K562 (cell line): ENCODE measurements around the gene ZNF821. TPM values are rescaled to one million over a fixed set of nuclear protein-coding genes. Genes with fewer than 3 reads are reported as not detected.
A peak's percentile ranks its signal among the peaks of the same experiment; 100 is the strongest.

ENCODE experiments used
- ATAC-seq: fragments of 200-7000 bp; cut with Tn5 transposase; 3 replicates; pipeline ENCODE4 v1.9.1; 2020; ENCODE audit warnings: moderate library complexity
- BruUV-seq: library from RNA; stranded (reverse); fragments of 400-500 nt; replicated peaks from 2 replicates; lab custom pipeline; 2021; lab: Mats Ljungman, UMichigan
- CTCF ChIA-PET: fragments of 300-600 bp; formaldehyde crosslinking; extraction: SDS; loops from one replicate; lab custom pipeline; 2021; ENCODE audit warnings: low intra/inter-chr PET ratio; lab: Yijun Ruan, JAX
- POLR2A ChIA-PET: fragments of 300-600, 350-650 bp; sonication (Branson Sonifier 250); formaldehyde crosslinking; extraction: SDS; loops from one replicate; lab custom pipeline; 2021; ENCODE audit warnings: antibody characterized with exemption, inconsistent platforms; lab: Yijun Ruan, JAX
- DNase-seq, 4 experiments: peaks; one replicate each; pipeline versions ENCODE4 v3.0.0 to v3.0.0-alpha.2; 2011 to 2018; ENCODE audit warnings: low spot score in 3 of 4, mixed read lengths in 3 of 4; ENCODE audit errors: extremely low read depth in 1 of 4
- FAIRE-seq: peaks from 2 replicates; lab custom pipeline; 2011; peaks lifted over from hg19 to GRCh38; lab: Jason Lieb, UNC
- H2AFZ ChIP-seq: 2 replicates; pipeline ENCODE4 v1.6.0; 2011; ENCODE audit warnings: low read depth, low read length, control low read depth, inconsistent platforms
- H3K27ac ChIP-seq: fragments of 200-600 bp; 3 replicates; pipeline ENCODE4 v1.8.0; 2011; ENCODE audit warnings: low read depth, mild to moderate bottlenecking, control low read depth, inconsistent platforms, low read length, moderate library complexity, mixed read lengths; ENCODE audit errors: extremely low read depth
- H3K27me3 ChIP-seq, 2 experiments: fragments of 300-600 bp in 1 of 2; 2 replicates in 1 of 2; 3 replicates in 1 of 2; pipeline versions ENCODE4 v1.6.0 to v1.8.0; 2011; ENCODE audit warnings: inconsistent platforms in 2 of 2, low read length in 2 of 2, mild to moderate bottlenecking in 1 of 2, mixed read lengths in 1 of 2, moderate library complexity in 1 of 2; ENCODE audit not compliant: control insufficient read depth in 2 of 2, insufficient read depth in 2 of 2
- H3K36me3 ChIP-seq: fragments of 300-600 bp; 3 replicates; pipeline ENCODE4 v1.8.0; 2011; ENCODE audit warnings: mild to moderate bottlenecking, low read length, inconsistent platforms; ENCODE audit not compliant: control insufficient read depth, insufficient read depth
- H3K4me1 ChIP-seq, 2 experiments: fragments of 200-600 bp in 1 of 2; replicated peaks in 1 of 2; 2 replicates in 1 of 2; 3 replicates in 1 of 2; pipeline versions ENCODE4 v1.5.1 to v1.8.0; 2011; ENCODE audit warnings: inconsistent platforms in 2 of 2, low read length in 2 of 2, mild to moderate bottlenecking in 1 of 2, mixed read lengths in 1 of 2, moderate library complexity in 1 of 2; ENCODE audit not compliant: control insufficient read depth in 2 of 2, insufficient read depth in 2 of 2
- H3K4me2 ChIP-seq: 2 replicates; pipeline ENCODE4 v1.6.1; 2011; ENCODE audit warnings: low read length, control low read depth, inconsistent platforms, mixed read lengths; ENCODE audit not compliant: insufficient read depth
- H3K4me3 ChIP-seq: fragments of 200-600 bp; sonication (generic), shearing (Covaris generic); 2 replicates; pipeline ENCODE4 v1.5.1; 2016; ENCODE audit warnings: control low read depth, inconsistent platforms
- H3K79me2 ChIP-seq: fragments of 200-600 bp; 3 replicates; pipeline ENCODE4 v1.8.0; 2011; ENCODE audit warnings: low read length, inconsistent platforms; ENCODE audit not compliant: control insufficient read depth, insufficient read depth
- H3K9ac ChIP-seq, 2 experiments: 2 replicates each; pipeline versions ENCODE4 v1.6.0 to v1.6.1; 2011; ENCODE audit warnings: low read depth in 2 of 2, low read length in 2 of 2, control low read depth in 1 of 2, inconsistent platforms in 1 of 2, mild to moderate bottlenecking in 1 of 2, mixed read lengths in 1 of 2; ENCODE audit not compliant: insufficient read depth in 1 of 2
- H3K9me1 ChIP-seq: one replicate; pipeline ENCODE4 v1.6.0; 2011; ENCODE audit warnings: inconsistent platforms, mild to moderate bottlenecking, low read length, moderate library complexity; ENCODE audit not compliant: control insufficient read depth, insufficient read depth
- H3K9me3 ChIP-seq: replicated peaks from 2 replicates; pipeline ENCODE4 v1.5.1; 2011; ENCODE audit warnings: low read depth, low read length, inconsistent platforms; ENCODE audit not compliant: control insufficient read depth, insufficient read depth
- H4K20me1 ChIP-seq: replicated peaks from 2 replicates; pipeline ENCODE4 v1.6.1; 2011; ENCODE audit warnings: low read length, inconsistent platforms, mixed read lengths; ENCODE audit not compliant: control insufficient read depth, insufficient read depth
- BHLHE40 ChIP-seq: IDR thresholded peaks from 2 replicates; pipeline ENCODE4 v1.6.1; 2011; ENCODE audit warnings: low read length, improper control_type of control experiment
- ETV6 ChIP-seq, 3 experiments: fragments of 150-350 bp in 1 of 3; sonication (generic) in 1 of 3; formaldehyde crosslinking in 1 of 3; IDR thresholded peaks; 2 replicates each; pipeline versions ENCODE4 v1.6.1 to v1.8.0; 2014 to 2022; ENCODE audit warnings: borderline replicate concordance in 2 of 3, low read depth in 2 of 3, antibody characterized with exemption in 1 of 3, low read length in 1 of 3, mild to moderate bottlenecking in 1 of 3, missing genetic modification reagents in 1 of 3
- HDAC2 ChIP-seq: fragments of 450-650 bp; IDR thresholded peaks from 2 replicates; pipeline ENCODE4 v1.6.1; 2016; ENCODE audit warnings: mild to moderate bottlenecking
- HLTF ChIP-seq: fragments of 450-650 bp; IDR thresholded peaks from 2 replicates; pipeline ENCODE4 v1.6.1; 2016
- LEF1 ChIP-seq: fragments of 450-650 bp; IDR thresholded peaks from 2 replicates; pipeline ENCODE4 v1.6.1; 2016; ENCODE audit warnings: mild to moderate bottlenecking
- PHF20 ChIP-seq: fragments of 450-650 bp; IDR thresholded peaks from 2 replicates; pipeline ENCODE4 v1.6.1; 2018; ENCODE audit not compliant: partially characterized antibody
- SPI1 ChIP-seq: IDR thresholded peaks from 2 replicates; pipeline ENCODE4 v1.6.1; 2011; ENCODE audit warnings: low read depth, low read length, control low read depth, borderline replicate concordance
- ZNF263 ChIP-seq: sonication (generic); formaldehyde crosslinking; IDR thresholded peaks from 2 replicates; pipeline ENCODE4 v1.8.0; 2022; ENCODE audit warnings: mild to moderate bottlenecking, missing genetic modification reagents, borderline replicate concordance
- WGBS: fragments of 100-300 bp; shearing (Covaris generic); methylation state at CpG from one replicate; pipeline ENCODE4 v1.1.6; 2016; ENCODE audit warnings: low coverage, mixed read lengths; ENCODE audit not compliant: insufficient coverage; ENCODE audit errors: missing lambda C conversion rate; 5-methylcytosine and 5-hydroxymethylcytosine counted together
- in situ Hi-C: fragments of 300-500 bp; cut with MboI; formaldehyde crosslinking; loops from 4 replicates; pipeline ENCODE4 v1.15.0; 2018; ENCODE audit warnings: inconsistent platforms, mixed read lengths
- intact Hi-C: fragments of 100-400 bp; cut with micrococcal nuclease; formaldehyde crosslinking; loops from 2 replicates; pipeline ENCODE4 v1.14.2; 2022
- polyA plus RNA-seq, 8 experiments: library from polyadenylated mRNA; depleted of rRNA in 4 of 8; stranded (reverse) in 5 of 8; unstranded in 3 of 8; fragments of >200 nt; fragmentation: Nextera tagmentation in 2 of 8; fragmentation: Illumina TruSeq in 1 of 8; extraction: Ambion mirVana in 2 of 8; extraction: Trizol in 1 of 8; gene quantifications; 2 replicates each; pipeline versions ENCODE4 v1.2.1 to v1.2.3, GENCODE V29; 2011 to 2014; ENCODE audit warnings: inconsistent platforms in 1 of 8, missing spikeins in 1 of 8
- total RNA-seq, 7 experiments: library from RNA; depleted of rRNA in 6 of 7; stranded (reverse); fragments of >200 nt in 6 of 7; fragmentation: Illumina TruSeq in 2 of 7; extraction: Trizol in 2 of 7; gene quantifications; 2 replicates each; pipeline versions ENCODE4 v1.2.1 to v1.2.3, GENCODE V29; 2011 to 2021; ENCODE audit warnings: low replicate concordance in 1 of 7

Gene ZNF821
- total and polyA plus RNA-seq, 9 of the 15 experiments (the other 6 are each of a cell fraction or from before 2014, with no cell fraction given) = 0.38 to 5.6 (median 3.6) TPM

DNA sequence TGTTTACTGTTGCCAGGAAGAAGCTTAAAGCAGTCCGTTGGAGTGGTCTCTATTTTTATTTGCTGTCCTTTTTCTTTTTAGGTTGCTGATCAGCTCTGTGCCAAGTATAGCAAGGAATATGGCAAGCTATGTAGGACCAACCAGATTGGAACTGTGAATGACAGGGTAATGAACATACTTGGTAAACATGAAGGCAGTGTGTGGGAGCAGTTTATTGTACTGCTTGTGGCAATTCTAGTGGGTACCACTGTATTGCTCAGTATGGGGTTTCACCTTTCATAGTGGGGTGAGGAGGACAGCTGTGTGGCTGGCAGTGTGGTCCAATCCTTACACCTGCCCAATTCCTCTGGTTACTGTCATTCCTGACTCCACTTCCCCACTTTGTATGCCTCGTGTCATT lies 36.7 kb upstream of the ZNF821 start:
- Histone ChIP-seq H3K27ac (no peak overlapping the region), H3K36me3 (peaks cover 93% of the 10 kb centered on the region), H4K20me1 (no peaks in the 10 kb centered on the region; the same call in 1 of the 2 replicates), H3K27me3 (no peaks in the 10 kb centered on the region), H3K4me2 (no peak overlapping the region), H3K9me3 (peaks cover 2% of the 10 kb centered on the region), H3K9ac (no peak overlapping the region), H3K9me1 (no peaks in the 10 kb centered on the region), H3K4me3 (no peak overlapping the region), H3K79me2 (peaks cover 44% of the 10 kb centered on the region), H3K4me1 (no peaks in the 10 kb centered on the region), H2AFZ (no peak overlapping the region)
- in situ Hi-C loops = no loop called here
- 95% methylated on average over 2 of the region's 2 CpGs for WGBS
- FAIRE-seq (no peak), DNase-seq (no peak), ATAC-seq (no peak)
- intact Hi-C loops = no loop called here
- TF ChIP-seq HDAC2 (no peak), LEF1 (no peak), HLTF (no peak), BHLHE40 (no peak), ZNF263 (CRISPR knock-in tag) (no peak), ETV6 (IDR thresholded peaks at IDR 0.05; ENCODE audit: borderline replicate concordance in 1 of 2, low read depth in 2 of 2, low read length in 1 of 2) (no peak), ETV6 (CRISPR knock-in tag; IDR thresholded peaks at IDR 0.05; ENCODE audit: borderline replicate concordance) (no peak)
- BruUV-seq = TSS peak; percentile 2
- ChIA-PET POLR2A (interaction anchor here (0.8 to 1.5 kb wide), 3 partner anchors 9 to 20 kb away, joined by 3 to 6 read pairs (median 3); no protein-coding TSS in a partner anchor), CTCF (no interaction called here)

DNA sequence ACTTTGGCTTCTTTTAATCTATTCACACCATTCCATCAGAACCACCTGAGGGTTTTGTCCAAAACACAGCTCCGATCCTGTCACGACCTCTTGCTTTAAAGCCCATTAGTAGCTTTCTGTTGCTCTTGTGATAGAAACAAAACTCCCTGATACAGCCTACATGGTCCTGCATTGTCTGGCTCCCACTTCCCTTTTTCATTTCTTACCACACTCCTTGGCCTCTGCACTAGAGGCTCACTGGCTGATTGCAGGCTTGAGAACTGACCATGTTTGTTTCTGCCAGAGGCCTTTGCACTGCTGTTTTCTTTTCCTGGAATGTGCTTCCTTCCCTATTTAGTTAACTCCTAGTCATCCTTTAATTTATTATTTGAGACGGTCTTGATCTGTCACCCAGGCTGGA lies 35.1 kb upstream of the ZNF821 start:
- no peaks in the 10 kb centered on the region for H3K4me1 ChIP-seq
- ChIA-PET CTCF (no interaction called here), POLR2A (interaction anchor here (0.6 to 0.9 kb wide), 2 partner anchors 15 to 21 kb away, joined by 3 read pairs; no protein-coding TSS in a partner anchor)

More for the DNA sequence above, 35.1 kb upstream of the ZNF821 start:
- Histone ChIP-seq H3K9ac (no peak overlapping the region), H2AFZ (no peak overlapping the region), H3K36me3 (peaks cover 95% of the 10 kb centered on the region), H3K27me3 (no peaks in the 10 kb centered on the region), H3K9me1 (no peaks in the 10 kb centered on the region), H3K9me3 (peaks cover 2% of the 10 kb centered on the region), H3K27ac (no peak overlapping the region), H3K4me2 (no peak overlapping the region), H4K20me1 (no peaks in the 10 kb centered on the region; the same call in 1 of the 2 replicates), H3K4me3 (no peak overlapping the region), H3K79me2 (peaks cover 60% of the 10 kb centered on the region)
- DNase-seq = no peak
- in situ Hi-C loops (no loop called here), intact Hi-C loops (no loop called here)
- ATAC-seq = no peak
- no peak for FAIRE-seq
- BruUV-seq = no TSS peak
- WGBS = 87% methylated on average over 3 of the region's 3 CpGs
- TF ChIP-seq PHF20 (no peak), SPI1 (peak; percentile 87)
